NCI-H187 (cell line): ENCODE measurements around the gene CHML.

Source experiments
- DNase-seq, 2 experiments: peaks; one replicate each; lab custom pipeline; 2025; lab: John Stamatoyannopoulos, UW

The CHML gene

GRCh38 chr1:241615043-241615974 is 24.9 kb downstream of the CHML start:
- DNase-seq: no peak

- no peak for DNase-seq
Measured at GRCh38 chr1:241614572-241614971, 25.6 kb downstream of the CHML start.

- DNase-seq: no peak
Measured at GRCh38 chr1:241614144-241614543, 26.0 kb downstream of the CHML start.

- no peak for DNase-seq
Measured at GRCh38 chr1:241612533-241613477, 27.4 kb downstream of the CHML start.

- DNase-seq: no peak
Measured at GRCh38 chr1:241611736-241612135, 28.4 kb downstream of the CHML start.

GRCh38 chr1:241611063-241611462 is 29.1 kb downstream of the CHML start:
- peak in 1 of 2 experiments; percentile 22 for DNase-seq

- no peak for DNase-seq
Measured at GRCh38 chr1:241610056-241610815, 29.9 kb downstream of the CHML start.

GRCh38 chr1:241608379-241609033 is 31.7 kb downstream of the CHML start:
- DNase-seq: no peak

GRCh38 chr1:241607497-241607896 is 32.7 kb downstream of the CHML start:
- DNase-seq: no peak

- DNase-seq: no peak
Measured at GRCh38 chr1:241606544-241606943, 33.6 kb downstream of the CHML start.

- DNase-seq: no peak
Measured at GRCh38 chr1:241605146-241605805, 34.9 kb downstream of the CHML start.

- no peak for DNase-seq
Measured at GRCh38 chr1:241603731-241604245, 36.4 kb downstream of the CHML start.

GRCh38 chr1:241600496-241600901 is 39.7 kb downstream of the CHML start:
- no peak for DNase-seq

- no peak for DNase-seq
Measured at GRCh38 chr1:241598249-241598648, 41.9 kb downstream of the CHML start.

GRCh38 chr1:241596633-241597032 is 43.5 kb downstream of the CHML start:
- no peak for DNase-seq

- no peak for DNase-seq
Measured at GRCh38 chr1:241593186-241593585, 47.0 kb downstream of the CHML start.

- DNase-seq: no peak
Measured at GRCh38 chr1:241592273-241592958, 47.8 kb downstream of the CHML start.

GRCh38 chr1:241591736-241592135 is 48.4 kb downstream of the CHML start:
- DNase-seq: no peak

- no peak for DNase-seq
Measured at GRCh38 chr1:241591317-241591716, 48.9 kb downstream of the CHML start.

- DNase-seq: no peak
Measured at GRCh38 chr1:241590719-241591118, 49.5 kb downstream of the CHML start.
